Panc1 (cell line): Measurements from ENCODE around the gene LRFN3.

Experiments used
- REST ChIP-seq, 2 experiments: IDR thresholded peaks; 2 replicates each; pipeline ENCODE4 v1.6.1; 2011 to 2012; ENCODE audit warnings: low read depth in 2 of 2, control low read depth in 1 of 2, low read length in 1 of 2, mild to moderate bottlenecking in 1 of 2, moderate library complexity in 1 of 2; ENCODE audit not compliant: insufficient read depth in 1 of 2
- TF ChIP-seq, protein P1 (sequence below): fragments of 450-650 bp; IDR thresholded peaks from 2 replicates; pipeline ENCODE4 v1.5.1; 2017; ENCODE audit warnings: mild to moderate bottlenecking

DNA sequence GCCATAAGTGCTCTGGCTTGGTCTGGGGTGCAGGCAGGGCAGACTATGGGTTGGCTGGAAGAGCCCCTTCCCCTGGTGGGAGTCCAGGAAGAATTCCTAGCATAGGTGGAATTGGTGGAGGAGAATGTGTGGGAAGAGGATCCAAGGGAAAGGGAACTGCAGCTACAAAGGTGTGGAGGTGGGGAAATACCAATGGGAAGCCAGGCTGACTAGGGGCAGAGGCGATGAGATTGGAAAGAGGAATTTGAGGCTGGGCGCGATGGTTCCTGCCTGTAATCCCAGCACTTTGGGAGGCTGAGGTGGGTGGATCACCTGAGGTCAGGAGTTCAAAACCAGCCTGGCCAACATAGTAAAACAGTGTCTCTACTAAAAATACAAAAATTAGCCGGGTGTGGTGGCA lies 54.0 kb downstream of the LRFN3 start:
- TF ChIP-seq REST (IDR thresholded peaks at IDR 0.05; ENCODE audit: insufficient read depth in 1 of 2, low read depth in 2 of 2, low read length in 1 of 2) = no peak
- TF ChIP-seq, protein P1, sequence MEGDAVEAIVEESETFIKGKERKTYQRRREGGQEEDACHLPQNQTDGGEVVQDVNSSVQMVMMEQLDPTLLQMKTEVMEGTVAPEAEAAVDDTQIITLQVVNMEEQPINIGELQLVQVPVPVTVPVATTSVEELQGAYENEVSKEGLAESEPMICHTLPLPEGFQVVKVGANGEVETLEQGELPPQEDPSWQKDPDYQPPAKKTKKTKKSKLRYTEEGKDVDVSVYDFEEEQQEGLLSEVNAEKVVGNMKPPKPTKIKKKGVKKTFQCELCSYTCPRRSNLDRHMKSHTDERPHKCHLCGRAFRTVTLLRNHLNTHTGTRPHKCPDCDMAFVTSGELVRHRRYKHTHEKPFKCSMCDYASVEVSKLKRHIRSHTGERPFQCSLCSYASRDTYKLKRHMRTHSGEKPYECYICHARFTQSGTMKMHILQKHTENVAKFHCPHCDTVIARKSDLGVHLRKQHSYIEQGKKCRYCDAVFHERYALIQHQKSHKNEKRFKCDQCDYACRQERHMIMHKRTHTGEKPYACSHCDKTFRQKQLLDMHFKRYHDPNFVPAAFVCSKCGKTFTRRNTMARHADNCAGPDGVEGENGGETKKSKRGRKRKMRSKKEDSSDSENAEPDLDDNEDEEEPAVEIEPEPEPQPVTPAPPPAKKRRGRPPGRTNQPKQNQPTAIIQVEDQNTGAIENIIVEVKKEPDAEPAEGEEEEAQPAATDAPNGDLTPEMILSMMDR = no peak
